Activated CD8-positive, alpha-beta memory T cell treated with anti-CD3 and anti-CD28 coated beads for 36 hours (primary cell): Measurements from ENCODE around the gene ACOXL. TPM values are rescaled to one million over a fixed set of nuclear protein-coding genes. Genes with fewer than 3 reads are reported as not detected.

ENCODE experiments used
- CTCF ChIA-PET: fragments of 350-600 bp; sonication (Branson Sonifier 250); formaldehyde crosslinking; loops from one replicate; lab custom pipeline; 2021; ENCODE audit warnings: antibody characterized with exemption; lab: Charles Lee
- POLR2A ChIA-PET: fragments of 350-600 bp; sonication (Branson Sonifier 250); formaldehyde crosslinking; loops from one replicate; lab custom pipeline; 2021; ENCODE audit warnings: antibody characterized with exemption; lab: Charles Lee
- total RNA-seq, 2 experiments: library from RNA; stranded (reverse); gene quantifications; one replicate each; pipeline ENCODE4 v1.2.3, GENCODE V29; 2021

The ACOXL gene
- total RNA-seq, 2 experiments from 2014 or later, result 0.23 to 0.30 TPM

GRCh38 chr2:110858135-110858725, 125.9 kb downstream of the ACOXL start:
- ChIA-PET CTCF (interaction anchor here (1.2 to 2.0 kb wide), 5 partner anchors 8 to 46 kb away, joined by 3 to 10 read pairs (median 3); no protein-coding TSS in a partner anchor), POLR2A (interaction anchor here (0.9 to 1.6 kb wide), 2 partner anchors 11 to 45 kb away, joined by 3 to 11 read pairs; no protein-coding TSS in a partner anchor)

- CTCF ChIA-PET, result interaction anchor here (1.3 to 2.0 kb wide), 4 partner anchors 8 to 40 kb away, joined by 3 to 10 read pairs (median 4); no protein-coding TSS in a partner anchor
- POLR2A ChIA-PET, result interaction anchor here (0.9 to 1.6 kb wide), 2 partner anchors 12 to 46 kb away, joined by 3 to 11 read pairs; no protein-coding TSS in a partner anchor
These were observed 126.8 kb downstream of the ACOXL start for GRCh38 chr2:110858993-110859701.

- CTCF ChIA-PET, result interaction anchor here (1.4 kb wide), 1 partner anchor 48 kb away, joined by 3 read pairs; no protein-coding TSS in a partner anchor
- POLR2A ChIA-PET, result no interaction called here
These were observed 128.3 kb downstream of the ACOXL start for GRCh38 chr2:110860630-110861029.

- ChIA-PET CTCF (interaction anchor here (1.0 to 1.4 kb wide), 3 partner anchors 9 to 49 kb away, joined by 3 to 5 read pairs (median 3); no protein-coding TSS in a partner anchor), POLR2A (no interaction called here)
These were observed 129.4 kb downstream of the ACOXL start for GRCh38 chr2:110861616-110862260.

GRCh38 chr2:110863726-110864125, 131.4 kb downstream of the ACOXL start:
- CTCF ChIA-PET, result interaction anchor here (1.2 to 4.8 kb wide), 2 partner anchors 10 to 16 kb away, joined by 3 to 22 read pairs; no protein-coding TSS in a partner anchor
- POLR2A ChIA-PET, result no interaction called here

GRCh38 chr2:110864176-110864575, 131.8 kb downstream of the ACOXL start:
- ChIA-PET CTCF (interaction anchor here (1.2 to 4.8 kb wide), 2 partner anchors 10 to 17 kb away, joined by 3 to 22 read pairs; no protein-coding TSS in a partner anchor), POLR2A (no interaction called here)

- ChIA-PET CTCF (interaction anchor here (1.2 to 4.8 kb wide), 2 partner anchors 11 to 17 kb away, joined by 3 to 22 read pairs; no protein-coding TSS in a partner anchor), POLR2A (no interaction called here)
These were observed 132.4 kb downstream of the ACOXL start for GRCh38 chr2:110864731-110865130.

- CTCF ChIA-PET, result interaction anchor here (1.3 to 4.8 kb wide), 2 partner anchors 11 kb away, joined by 3 to 22 read pairs; no protein-coding TSS in a partner anchor
- POLR2A ChIA-PET, result no interaction called here
These were observed 132.8 kb downstream of the ACOXL start for GRCh38 chr2:110865188-110865587.

GRCh38 chr2:110866045-110866444, 133.7 kb downstream of the ACOXL start:
- ChIA-PET POLR2A (no interaction called here), CTCF (interaction anchor here (0.9 to 4.8 kb wide), 5 partner anchors 10 to 247 kb away, joined by 3 to 22 read pairs (median 3); no protein-coding TSS in a partner anchor)

GRCh38 chr2:110866466-110866865, 134.1 kb downstream of the ACOXL start:
- CTCF ChIA-PET, result interaction anchor here (0.6 to 4.8 kb wide), 8 partner anchors 8 to 247 kb away, joined by 3 to 22 read pairs (median 3); no protein-coding TSS in a partner anchor
- POLR2A ChIA-PET, result no interaction called here

- CTCF ChIA-PET, result interaction anchor here (0.6 to 4.8 kb wide), 7 partner anchors 9 to 246 kb away, joined by 3 to 22 read pairs (median 3); no protein-coding TSS in a partner anchor
- POLR2A ChIA-PET, result no interaction called here
These were observed 134.7 kb downstream of the ACOXL start for GRCh38 chr2:110867078-110867477.

- ChIA-PET CTCF (interaction anchor here (1.4 kb wide), 1 partner anchor 15 kb away, joined by 4 read pairs; no protein-coding TSS in a partner anchor), POLR2A (no interaction called here)
These were observed 136.6 kb downstream of the ACOXL start for GRCh38 chr2:110868971-110869370.

- ChIA-PET POLR2A (no interaction called here), CTCF (no interaction called here)
These were observed 137.4 kb downstream of the ACOXL start for GRCh38 chr2:110869472-110870446.

GRCh38 chr2:110870545-110870944, 138.2 kb downstream of the ACOXL start:
- CTCF ChIA-PET, result no interaction called here
- POLR2A ChIA-PET, result no interaction called here

- ChIA-PET POLR2A (no interaction called here), CTCF (no interaction called here)
These were observed 139.3 kb downstream of the ACOXL start for GRCh38 chr2:110871637-110872036.

- ChIA-PET POLR2A (no interaction called here), CTCF (no interaction called here)
These were observed 140.1 kb downstream of the ACOXL start for GRCh38 chr2:110872521-110872920.

GRCh38 chr2:110873056-110873502, 140.7 kb downstream of the ACOXL start:
- ChIA-PET CTCF (no interaction called here), POLR2A (no interaction called here)
